Thymus (tissue), 11 donors: Measurements from ENCODE around the gene RAB37. TPM values are rescaled to one million over a fixed set of nuclear protein-coding genes. Genes with fewer than 3 reads are reported as not detected.
A peak's percentile ranks its signal among the peaks of the same experiment; 100 is the strongest.

Source experiments
- DNase-seq, 9 donors: peaks; one replicate each; pipeline ENCODE4 v3.0.0-alpha.2; 2013; ENCODE audit warnings: low spot score in 9 of 9, low read depth in 6 of 9, missing footprints in 1 of 9
- H3K27ac ChIP-seq, 2 donors: one replicate each; pipeline ENCODE4 v1.5.1; 2013; ENCODE audit warnings: control low read depth in 1 of 2, low read depth in 1 of 2, low read length in 1 of 2, mild to moderate bottlenecking in 1 of 2, moderate library complexity in 1 of 2
- H3K27me3 ChIP-seq, 2 donors: one replicate each; pipeline ENCODE4 v1.5.1; 2013; ENCODE audit warnings: low read length in 1 of 2; ENCODE audit not compliant: control insufficient read depth in 2 of 2, insufficient read depth in 1 of 2
- H3K36me3 ChIP-seq, 2 donors: one replicate each; pipeline ENCODE4 v1.5.1; 2013; ENCODE audit warnings: low read length in 1 of 2, mild to moderate bottlenecking in 1 of 2, moderate library complexity in 1 of 2; ENCODE audit not compliant: control insufficient read depth in 2 of 2, insufficient read depth in 2 of 2
- H3K4me1 ChIP-seq, 2 donors: one replicate each; pipeline ENCODE4 v1.5.1; 2013; ENCODE audit warnings: low read length in 2 of 2; ENCODE audit not compliant: control insufficient read depth in 2 of 2, insufficient read depth in 2 of 2
- H3K4me3 ChIP-seq, 2 donors: one replicate each; pipeline ENCODE4 v1.5.1; 2013; ENCODE audit warnings: low read length in 2 of 2, control low read depth in 1 of 2, mild to moderate bottlenecking in 1 of 2
- H3K9me3 ChIP-seq, 2 donors: one replicate each; pipeline ENCODE4 v1.5.1; 2013; ENCODE audit warnings: low read length in 1 of 2, mild to moderate bottlenecking in 1 of 2; ENCODE audit not compliant: control insufficient read depth in 2 of 2, insufficient read depth in 1 of 2
- WGBS: extraction: QIAGEN DNeasy Blood & Tissue Kit; methylation state at CpG from one replicate; pipeline ENCODE4 v1.1.7; 2013; 5-methylcytosine and 5-hydroxymethylcytosine counted together
- polyA plus RNA-seq: library from polyadenylated mRNA; stranded (reverse); fragments of 200-250 nt; gene quantifications from one replicate; pipeline ENCODE4 v1.2.3, GENCODE V29; 2013
- total RNA-seq: library from RNA; stranded (reverse); fragments of 120-200 nt; gene quantifications from one replicate; pipeline ENCODE4 v1.2.4, GENCODE V29; 2013
- donor health status: healthy.

RAB37 gene
- total and polyA plus RNA-seq, 2 donors: 19.9 to 29.3 TPM

DNA sequence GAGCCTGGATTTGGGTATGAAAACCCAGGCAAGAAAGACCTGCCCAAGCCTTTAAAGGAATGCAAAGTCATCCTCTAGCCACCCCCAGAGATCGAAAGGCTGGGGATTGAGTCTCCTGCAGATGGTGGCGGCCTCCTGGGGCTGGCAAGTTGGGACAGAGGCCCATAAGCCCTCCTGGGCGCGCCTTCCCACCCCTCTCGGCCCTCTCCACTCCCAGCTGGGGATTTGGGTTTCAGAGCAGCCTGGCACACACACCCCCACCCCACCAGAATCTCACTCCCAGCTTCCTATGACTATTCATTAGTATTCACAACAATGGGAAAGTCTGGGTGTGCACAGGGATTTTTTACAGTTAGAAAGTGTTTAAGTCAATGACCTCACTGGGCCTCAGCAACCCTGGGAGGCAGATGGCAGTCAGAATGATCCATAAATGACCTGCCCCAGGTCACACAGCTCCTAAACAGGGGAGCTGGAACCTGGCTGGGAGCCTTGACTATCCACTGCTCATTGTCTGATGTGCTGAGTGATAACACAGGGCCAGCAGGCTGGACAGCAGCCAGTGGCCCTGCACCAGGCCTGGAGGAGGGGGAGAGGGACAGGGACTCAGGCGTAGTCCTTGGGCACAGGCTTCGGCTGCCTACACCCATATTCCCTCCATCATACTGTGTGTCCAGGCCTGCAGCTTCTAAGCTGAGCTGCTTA lies 23.5 kb downstream of the RAB37 start:
- Histone ChIP-seq H3K9me3 (no peaks in the 10 kb centered on the region), H3K4me1 (peaks cover 39 to 55% of the 10 kb centered on the region in 2 donors), H3K4me3 (no peak overlapping the region), H3K36me3 (peaks cover 32 to 47% of the 10 kb centered on the region in 2 donors), H3K27ac (peak overlapping the region in 1 of 2 donors; percentile 35), H3K27me3 (no peaks in the 10 kb centered on the region)
- WGBS: 60% methylated on average over 7 of the region's 7 CpGs
- no peak for DNase-seq

DNA sequence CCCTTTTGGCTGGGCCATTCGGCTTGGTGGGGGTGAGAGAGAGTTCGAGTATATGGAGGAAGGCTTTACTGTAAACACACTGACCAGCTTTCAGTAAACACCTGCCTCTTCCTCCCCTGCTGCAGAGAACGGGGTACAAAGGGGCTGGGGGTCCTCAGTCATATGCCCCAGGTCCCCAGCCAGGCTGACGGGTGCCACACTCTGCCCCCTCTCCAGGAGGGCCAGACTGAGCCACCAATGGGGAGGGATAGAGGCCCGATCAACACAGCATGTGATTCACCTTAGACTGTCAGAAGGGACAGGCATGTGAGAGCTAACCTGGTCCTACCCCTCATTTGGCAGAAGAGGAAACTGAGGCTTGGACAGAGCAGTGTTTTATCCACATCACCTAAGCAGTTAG lies 24.4 kb downstream of the RAB37 start:
- peaks cover 34 to 50% of the 10 kb centered on the region in 2 donors for H3K36me3 ChIP-seq
- no peak overlapping the region for H3K27ac ChIP-seq
- WGBS: 94% methylated on average over 5 of the region's 5 CpGs
- no peak overlapping the region for H3K4me3 ChIP-seq
- no peaks in the 10 kb centered on the region for H3K27me3 ChIP-seq
- H3K9me3 ChIP-seq: no peaks in the 10 kb centered on the region
- DNase-seq: no peak
- peaks cover 39 to 54% of the 10 kb centered on the region in 2 donors for H3K4me1 ChIP-seq

DNA sequence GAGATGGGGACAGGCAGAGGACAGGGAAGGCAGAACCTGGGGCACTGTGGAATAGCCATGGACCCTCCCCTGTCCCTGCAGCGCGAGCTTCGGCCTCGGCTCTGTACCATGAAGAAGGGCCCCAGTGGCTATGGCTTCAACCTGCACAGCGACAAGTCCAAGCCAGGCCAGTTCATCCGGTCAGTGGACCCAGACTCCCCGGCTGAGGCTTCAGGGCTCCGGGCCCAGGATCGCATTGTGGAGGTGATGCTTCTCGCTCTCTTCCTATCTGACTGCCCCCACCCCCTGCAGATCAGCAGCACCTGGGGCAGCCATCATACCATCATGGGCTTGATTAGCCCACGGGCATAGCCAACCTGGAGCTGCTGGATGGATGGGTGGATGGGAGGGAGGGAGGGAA lies 24.9 kb downstream of the RAB37 start:
- WGBS: 95% methylated on average over 11 of the region's 11 CpGs
- no peak overlapping the region for H3K27ac ChIP-seq
- no peak for DNase-seq

DNA sequence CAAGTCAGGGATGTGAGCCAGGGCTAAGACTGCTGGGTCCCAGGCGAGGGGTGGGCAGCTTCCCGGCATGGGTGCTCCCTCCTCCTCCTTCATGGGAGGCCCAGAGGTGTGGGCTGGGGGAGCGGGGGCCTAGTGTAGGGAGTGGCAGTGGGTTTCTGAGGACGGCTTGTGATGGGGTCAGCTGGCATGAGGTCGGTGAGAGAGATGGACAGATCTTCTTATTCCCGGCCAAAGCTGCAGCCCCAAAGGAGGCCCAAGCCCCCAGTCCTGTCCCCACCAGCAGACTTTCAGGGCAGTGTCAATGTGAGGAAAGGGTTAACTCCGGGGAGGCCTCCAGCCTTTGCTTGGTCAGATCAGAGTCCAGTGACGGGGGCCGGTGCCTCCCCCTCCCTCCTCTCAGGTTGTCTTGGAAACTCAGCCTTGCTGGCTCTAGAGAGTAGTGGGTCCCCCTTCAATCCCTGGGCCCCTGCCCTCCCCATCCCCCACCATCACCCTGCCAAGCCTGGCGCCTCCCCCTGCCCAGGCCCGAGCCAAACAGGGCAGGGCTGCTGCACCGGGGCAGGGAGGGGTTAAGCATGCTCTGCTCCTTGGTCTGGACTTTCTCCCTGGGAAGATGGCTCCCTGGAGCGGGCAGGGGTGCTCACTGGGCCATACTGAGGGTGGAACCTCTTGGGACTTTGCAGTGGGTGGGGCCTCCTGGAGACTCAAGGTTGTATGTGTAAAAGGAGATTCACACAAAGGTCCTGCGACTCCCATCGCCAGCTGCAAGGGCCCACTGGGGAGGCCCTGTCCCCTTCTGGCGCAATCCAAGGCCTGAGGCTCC lies 26.7 kb downstream of the RAB37 start:
- peaks cover 51 to 66% of the 10 kb centered on the region in 2 donors for H3K36me3 ChIP-seq
- no peaks in the 10 kb centered on the region for H3K9me3 ChIP-seq
- DNase-seq: no peak
- H3K4me1 ChIP-seq: peaks cover 17 to 30% of the 10 kb centered on the region in 2 donors
- no peak overlapping the region for H3K27ac ChIP-seq
- no peak overlapping the region for H3K4me3 ChIP-seq
- H3K27me3 ChIP-seq: no peaks in the 10 kb centered on the region
- 93% methylated on average over 16 of the region's 16 CpGs for WGBS

More for the DNA sequence above, 24.9 kb downstream of the RAB37 start:
- peaks cover 39 to 50% of the 10 kb centered on the region in 2 donors for H3K36me3 ChIP-seq
- no peaks in the 10 kb centered on the region for H3K27me3 ChIP-seq
- peaks cover 36 to 49% of the 10 kb centered on the region in 2 donors for H3K4me1 ChIP-seq
- no peak overlapping the region for H3K4me3 ChIP-seq
- H3K9me3 ChIP-seq: no peaks in the 10 kb centered on the region

DNA sequence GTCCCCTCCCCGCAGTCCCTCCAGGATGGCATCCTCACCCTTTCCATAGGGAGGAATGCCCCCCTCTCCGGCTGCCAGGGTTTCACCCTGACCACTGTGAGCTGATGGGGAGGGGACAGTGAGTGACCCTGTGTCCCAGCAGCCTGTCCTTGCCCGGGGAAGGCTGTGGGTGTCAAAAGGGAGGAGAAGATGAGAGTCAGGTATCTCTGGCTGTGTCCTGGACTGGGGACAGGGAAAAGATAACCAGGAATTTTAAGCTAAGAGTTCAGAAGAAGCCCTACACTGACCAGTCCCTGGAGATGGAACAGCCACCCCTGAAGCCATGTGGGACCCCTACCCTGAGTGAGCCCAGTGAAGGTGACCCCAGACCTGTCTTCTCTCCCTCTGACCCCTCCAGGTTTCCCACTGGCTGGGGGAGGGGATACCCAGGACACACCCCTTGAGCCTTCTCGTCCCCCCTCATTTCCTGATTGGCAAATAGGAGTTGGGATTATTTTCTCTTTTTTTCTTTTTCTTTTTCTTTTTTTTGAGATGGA lies 27.8 kb downstream of the RAB37 start:
- 97% methylated on average over 4 of the region's 4 CpGs for WGBS
- Histone ChIP-seq H3K4me3 (no peak overlapping the region), H3K4me1 (peaks cover 7 to 20% of the 10 kb centered on the region in 2 donors), H3K9me3 (no peaks in the 10 kb centered on the region), H3K36me3 (peaks cover 54 to 76% of the 10 kb centered on the region in 2 donors), H3K27me3 (no peaks in the 10 kb centered on the region), H3K27ac (no peak overlapping the region)
- DNase-seq: no peak

DNA sequence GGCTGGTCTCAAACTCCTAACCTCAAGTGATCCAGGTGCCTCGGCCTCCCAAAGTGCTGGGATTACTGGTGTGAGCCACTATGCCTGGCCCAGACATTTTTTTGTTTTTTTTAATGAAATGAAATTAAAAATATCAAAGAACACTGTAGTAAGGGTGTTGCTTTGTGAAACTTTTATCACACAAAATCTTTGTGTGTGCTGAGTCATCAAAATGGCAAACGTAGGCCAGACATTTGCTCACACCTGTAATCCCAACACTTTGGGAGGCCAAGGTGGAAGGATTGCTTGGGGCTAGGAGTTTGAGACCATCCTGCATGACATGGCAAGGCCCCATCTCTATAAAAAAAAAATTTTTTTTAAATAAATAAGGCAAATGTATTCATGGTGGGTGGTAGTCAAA lies 29.4 kb downstream of the RAB37 start:
- whole genome bisulfite sequencing: 93% methylated on average over 2 of the region's 2 CpGs

DNA sequence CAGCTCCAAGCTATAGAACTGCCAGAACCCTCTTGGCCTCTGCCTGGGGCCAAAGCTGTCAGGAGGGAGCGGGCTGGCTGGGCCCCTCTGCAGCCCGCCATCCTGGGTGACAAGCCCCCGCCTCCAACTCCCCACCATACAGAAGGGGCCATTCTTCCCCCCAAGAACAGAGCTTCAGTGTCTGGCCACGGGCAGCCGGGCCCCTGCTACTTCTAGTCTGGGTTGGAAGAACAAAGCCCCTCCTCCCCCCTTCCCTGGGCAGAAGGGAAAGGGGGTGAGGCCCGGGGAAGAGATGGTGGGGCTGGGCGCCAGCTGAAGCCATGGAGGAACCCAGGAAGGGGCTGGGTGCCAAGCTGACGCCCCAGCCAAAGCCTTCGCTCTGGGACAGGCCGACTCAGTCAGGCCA lies 30.1 kb downstream of the RAB37 start:
- Histone ChIP-seq H3K27me3 (no peaks in the 10 kb centered on the region), H3K4me3 (no peak overlapping the region), H3K36me3 (peaks cover 69 to 87% of the 10 kb centered on the region in 2 donors), H3K9me3 (no peaks in the 10 kb centered on the region), H3K4me1 (peaks cover 0 to 14% of the 10 kb centered on the region in 2 donors), H3K27ac (no peak overlapping the region)
- 94% methylated on average over 10 of the region's 10 CpGs for WGBS
- no peak for DNase-seq

More for the DNA sequence above, 29.4 kb downstream of the RAB37 start:
- H3K36me3 ChIP-seq: peaks cover 64 to 86% of the 10 kb centered on the region in 2 donors
- no peaks in the 10 kb centered on the region for H3K9me3 ChIP-seq
- no peaks in the 10 kb centered on the region for H3K27me3 ChIP-seq
- no peak overlapping the region for H3K4me3 ChIP-seq
- peaks cover 0 to 14% of the 10 kb centered on the region in 2 donors for H3K4me1 ChIP-seq
- DNase-seq: no peak
- no peak overlapping the region for H3K27ac ChIP-seq

DNA sequence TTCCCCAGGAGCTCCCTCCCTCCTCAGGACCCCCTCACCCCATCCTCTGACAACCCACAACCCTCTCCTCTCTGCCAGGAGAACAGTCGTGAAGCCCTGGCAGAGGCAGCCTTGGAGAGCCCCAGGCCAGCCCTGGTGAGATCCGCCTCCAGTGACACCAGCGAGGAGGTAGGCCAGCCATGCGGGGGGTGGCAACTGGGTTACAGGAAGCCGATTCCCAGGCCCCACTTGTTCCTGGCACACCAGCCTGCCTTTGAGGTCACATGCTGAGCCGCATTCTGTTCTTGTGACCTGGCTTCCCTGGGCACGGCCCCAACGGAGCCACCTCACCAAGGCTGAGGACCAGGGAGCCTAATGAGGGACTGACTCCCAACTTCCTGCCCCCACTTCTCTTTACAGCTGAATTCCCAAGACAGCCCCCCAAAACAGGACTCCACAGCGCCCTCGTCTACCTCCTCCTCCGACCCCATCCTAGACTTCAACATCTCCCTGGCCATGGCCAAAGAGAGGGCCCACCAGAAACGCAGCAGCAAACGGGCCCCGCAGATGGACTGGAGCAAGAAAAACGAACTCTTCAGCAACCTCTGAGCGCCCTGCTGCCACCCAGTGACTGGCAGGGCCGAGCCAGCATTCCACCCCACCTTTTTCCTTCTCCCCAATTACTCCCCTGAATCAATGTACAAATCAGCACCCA lies 31.2 kb downstream of the RAB37 start:
- H3K27me3 ChIP-seq: no peaks in the 10 kb centered on the region
- H3K4me3 ChIP-seq: no peak overlapping the region
- 91% methylated on average over 17 of the region's 17 CpGs for WGBS
- H3K27ac ChIP-seq: no peak overlapping the region
- peaks cover 76 to 90% of the 10 kb centered on the region in 2 donors for H3K36me3 ChIP-seq
- DNase-seq: no peak
- no peaks in the 10 kb centered on the region for H3K9me3 ChIP-seq
- peaks cover 0 to 11% of the 10 kb centered on the region in 2 donors for H3K4me1 ChIP-seq
